ENCODE measurements around the gene FBF1. TPM values are rescaled to one million over a fixed set of nuclear protein-coding genes. Genes with fewer than 3 reads are reported as not detected.

FBF1 gene
- 5.6 to 8.5 TPM (median 7.9 TPM) in 5 replicates for total RNA-seq (2022; extraction: Qiagen RNA extraction; ENCODE audit: low read depth)

GRCh38 chr17:75940727-75941441 lies at the start of gene FBF1:
FBF1 (minus strand) TSS chr17:75941042; CDS start chr17:75938149, 2,893 bp downstream.

GRCh38 chr17:75978938-75979704 lies 38.3 kb upstream of the FBF1 start, which contains the start of the genes ACOX1 and TEN1:
ACOX1 (minus strand) TSS chr17:75979166; CDS start chr17:75979073, 93 bp downstream.
TEN1 (plus strand) TSS chr17:75979240; CDS start chr17:75986193, 6,953 bp downstream.

GRCh38 chr17:75904749-75905521 lies 35.9 kb downstream of the FBF1 start, which contains the start of gene MRPL38:
MRPL38 (minus strand) TSS chr17:75904884; CDS start chr17:75904875, 9 bp downstream.

GRCh38 chr17:75896415-75897159 lies 44.3 kb downstream of the FBF1 start, which contains the start of gene TRIM65:
TRIM65 (minus strand) TSS chr17:75896951; CDS start chr17:75896937, 14 bp downstream.

GRCh38 chr17:75878174-75878998 lies 62.5 kb downstream of the FBF1 start, which contains the start of gene TRIM47:
TRIM47 (minus strand) TSS chr17:75878581; CDS start chr17:75878548, 33 bp downstream.

Other genes with a start within 250 kb of the FBF1 start
- 74.8 to 94.7 TPM (median 80.4 TPM) in 5 replicates for gene ITGB4, start 219.6 kb downstream of the FBF1 start, total RNA-seq (2022; extraction: Qiagen RNA extraction; ENCODE audit: low read depth)
- gene GALK1, start 175.8 kb downstream of the FBF1 start, total RNA-seq (2022; extraction: Qiagen RNA extraction; ENCODE audit: low read depth) = 56.7 to 84.6 TPM (median 80.2 TPM) in 5 replicates
- 25.8 to 33.0 TPM (median 30.3 TPM) in 5 replicates for gene UNK, start 156.2 kb downstream of the FBF1 start, total RNA-seq (2022; extraction: Qiagen RNA extraction; ENCODE audit: low read depth)
- gene UNC13D, start 96.6 kb downstream of the FBF1 start, total RNA-seq (2022; extraction: Qiagen RNA extraction; ENCODE audit: low read depth) = 3.3 to 7.1 TPM (median 6.1 TPM) in 5 replicates
- gene WBP2, start 85.7 kb downstream of the FBF1 start, total RNA-seq (2022; extraction: Qiagen RNA extraction; ENCODE audit: low read depth) = 83.3 to 93.3 TPM (median 89.9 TPM) in 5 replicates
- gene TRIM47, start 62.5 kb downstream of the FBF1 start, total RNA-seq (2022; extraction: Qiagen RNA extraction; ENCODE audit: low read depth) = 126 to 197 TPM (median 175 TPM) in 5 replicates
- 26.4 to 39.7 TPM (median 36.3 TPM) in 5 replicates for gene TRIM65, start 44.1 kb downstream of the FBF1 start, total RNA-seq (2022; extraction: Qiagen RNA extraction; ENCODE audit: low read depth)
- 88.0 to 126 TPM (median 118 TPM) in 5 replicates for gene MRPL38, start 36.2 kb downstream of the FBF1 start, total RNA-seq (2022; extraction: Qiagen RNA extraction; ENCODE audit: low read depth)
- gene ACOX1, start 38.1 kb upstream of the FBF1 start, total RNA-seq (2022; extraction: Qiagen RNA extraction; ENCODE audit: low read depth) = 13.0 to 19.0 TPM (median 16.8 TPM) in 5 replicates
- 21.9 to 28.6 TPM (median 25.3 TPM) in 5 replicates for gene TEN1, start 38.2 kb upstream of the FBF1 start, total RNA-seq (2022; extraction: Qiagen RNA extraction; ENCODE audit: low read depth)
- gene CDK3, start 59.8 kb upstream of the FBF1 start, total RNA-seq (2022; extraction: Qiagen RNA extraction; ENCODE audit: low read depth) = 3.9 to 5.6 TPM (median 4.8 TPM) in 5 replicates
- 15.6 to 19.5 TPM (median 17.9 TPM) in 5 replicates for gene EVPL, start 86.3 kb upstream of the FBF1 start, total RNA-seq (2022; extraction: Qiagen RNA extraction; ENCODE audit: low read depth)
- 74.9 to 86.3 TPM (median 82.9 TPM) in 5 replicates for gene SRP68, start 131.5 kb upstream of the FBF1 start, total RNA-seq (2022; extraction: Qiagen RNA extraction; ENCODE audit: low read depth)
- gene GALR2, start 133.7 kb upstream of the FBF1 start, total RNA-seq (2022; extraction: Qiagen RNA extraction; ENCODE audit: low read depth) = 0.47 to 1.9 TPM (median 1.6 TPM) in 5 replicates
- 0.18 to 0.50 TPM (median 0.40 TPM) in 5 replicates for gene ZACN, start 138.1 kb upstream of the FBF1 start, total RNA-seq (2022; extraction: Qiagen RNA extraction; ENCODE audit: low read depth)
- 52.4 to 73.1 TPM (median 62.5 TPM) in 5 replicates for gene EXOC7, start 162.7 kb upstream of the FBF1 start, total RNA-seq (2022; extraction: Qiagen RNA extraction; ENCODE audit: low read depth)
- 0.34 to 0.76 TPM (median 0.55 TPM) in 5 replicates for gene FOXJ1, start 200.2 kb upstream of the FBF1 start, total RNA-seq (2022; extraction: Qiagen RNA extraction; ENCODE audit: low read depth)

Measured in A549 treated with GW870086 at 1 μM for 4 hours (cell line).